ENCODE measurements around the gene RNU4-1. TPM values are rescaled to one million over a fixed set of nuclear protein-coding genes. Genes with fewer than 3 reads are reported as not detected.
A peak's percentile ranks its signal among the peaks of the same experiment; 100 is the strongest.
"Not testable (repeated sequence)": the region's sequence is repeated elsewhere in the genome, so short reads cannot be mapped to it uniquely, and the experiment has no call there.

RNU4-1 gene
- total RNA-seq, 1 experiment from 2014 or later, result 2,323 TPM

GRCh38 chr12:120254809-120255208 is 38.2 kb downstream of the RNU4-1 start:
- TF ChIP-seq CTCF (IDR thresholded peaks at IDR 0.05 in 2 of 3, conservative IDR thresholded peaks at IDR 0.05 in 1 of 3; ENCODE audit: borderline replicate concordance in 1 of 3, insufficient read depth in 1 of 3, low read depth in 2 of 3, low read length in 2 of 3), result peak in 1 of 3 experiments; percentile 25; a peak in 1 of 6 replicates
- no peak for TF ChIP-seq MAX (IDR thresholded peaks at IDR 0.05)
- TF ChIP-seq EZH2phosphoT487 (IDR thresholded peaks at IDR 0.05; ENCODE audit: borderline replicate concordance), result no peak
- no peak for TF ChIP-seq ZBTB33 (IDR thresholded peaks at IDR 0.05; ENCODE audit: extremely low read depth, insufficient replicate concordance, low read length)
- no peak for TF ChIP-seq POLR2AphosphoS5 (IDR thresholded peaks at IDR 0.05; ENCODE audit: low read depth, low read length)
- TF ChIP-seq FOSL1 (IDR thresholded peaks at IDR 0.05; ENCODE audit: low read depth), result no peak
- POLR2A ChIA-PET, result interaction anchor here (1.0 to 1.9 kb wide), 4 partner anchors 8 to 37 kb away, joined by 4 to 7 read pairs (median 4); partner anchors contain the start of gene RNU4-2
- intact Hi-C loops (cut with micrococcal nuclease), result no loop called here
- Histone ChIP-seq H2AFZ (ENCODE audit: low read depth, low read length, poor library complexity, severe bottlenecking) (no peak overlapping the region), H4K20me1 (ENCODE audit: insufficient read depth) (peaks cover 9% of the 10 kb centered on the region; the same call in 1 of the 2 replicates), H3K27ac (ENCODE audit: low read depth, low read length) (no peak overlapping the region), H3K27me3 (ENCODE audit: insufficient read depth, low read length) (no peaks in the 10 kb centered on the region), H3K4me3 (replicated peaks in 1 of 2; ENCODE audit: low read depth in 1 of 2, low read length in 2 of 2) (no peak overlapping the region), H3K9me2 (ENCODE audit: insufficient read depth) (no peaks in the 10 kb centered on the region), H3K36me3 (ENCODE audit: control insufficient read depth in 1 of 2, insufficient read depth in 2 of 2, low read length in 2 of 2) (peaks cover 3 to 14% of the 10 kb centered on the region in 2 experiments; a peak in 2 of 4 replicates), H3K4me2 (ENCODE audit: low read length) (no peak overlapping the region), H3K79me2 (ENCODE audit: insufficient read depth, low read length) (peaks cover 100% of the 10 kb centered on the region), H3K4me1 (ENCODE audit: control insufficient read depth in 1 of 2, insufficient read depth in 2 of 2, low read length in 2 of 2) (peaks cover 37 to 69% of the 10 kb centered on the region in 2 experiments), H3K9me3 (ENCODE audit: control insufficient read depth in 1 of 2, insufficient read depth in 1 of 2, low read depth in 1 of 2, low read length in 2 of 2) (no peaks in the 10 kb centered on the region), H3K9ac (ENCODE audit: low read length) (no peak overlapping the region)
- RAD21 ChIA-PET (ENCODE audit: low non-redundant PET in 1 of 2, low total read pairs in 2 of 2, uncharacterized antibody in 2 of 2, unreplicated experiment in 2 of 2), result interaction anchor here in 1 of 2 experiments (0.6 kb wide), 1 partner anchor 24 kb away, joined by 4 read pairs; no protein-coding TSS in a partner anchor
- DNase-seq (ENCODE audit: low read depth, low spot score) (no peak), ATAC-seq (no peak)
- no TSS peak for BruUV-seq (replicated peaks)
- CTCF ChIA-PET, result interaction anchor here (1.1 to 1.8 kb wide), 3 partner anchors 10 to 27 kb away, joined by 5 to 10 read pairs (median 6); no protein-coding TSS in a partner anchor

- ATAC-seq; H3K27me3 ChIP-seq (ENCODE audit: insufficient read depth, low read length); H4K20me1 ChIP-seq (ENCODE audit: insufficient read depth); BruUV-seq (replicated peaks); H3K9me3 ChIP-seq (ENCODE audit: control insufficient read depth in 1 of 2, insufficient read depth in 1 of 2, low read depth in 1 of 2, low read length in 2 of 2); H3K4me3 ChIP-seq (replicated peaks in 1 of 2; ENCODE audit: low read depth in 1 of 2, low read length in 2 of 2); H2AFZ ChIP-seq (ENCODE audit: low read depth, low read length, poor library complexity, severe bottlenecking); RAD21 ChIA-PET (ENCODE audit: low non-redundant PET in 1 of 2, low total read pairs in 2 of 2, uncharacterized antibody in 2 of 2, unreplicated experiment in 2 of 2); H3K9me2 ChIP-seq (ENCODE audit: insufficient read depth); DNase-seq (ENCODE audit: low read depth, low spot score); H3K27ac ChIP-seq (ENCODE audit: low read depth, low read length); H3K9ac ChIP-seq (ENCODE audit: low read length); intact Hi-C loops (cut with micrococcal nuclease); H3K4me2 ChIP-seq (ENCODE audit: low read length): not testable (repeated sequence)
- CTCF ChIA-PET, result interaction anchor here (1.1 kb wide), 1 partner anchor 25 kb away, joined by 3 read pairs; no protein-coding TSS in a partner anchor
- Histone ChIP-seq H3K79me2 (ENCODE audit: insufficient read depth, low read length) (peaks cover 100% of the 10 kb centered on the region), H3K36me3 (ENCODE audit: control insufficient read depth in 1 of 2, insufficient read depth in 2 of 2, low read length in 2 of 2) (peaks cover 3 to 14% of the 10 kb centered on the region in 2 experiments; a peak in 2 of 4 replicates), H3K4me1 (ENCODE audit: control insufficient read depth in 1 of 2, insufficient read depth in 2 of 2, low read length in 2 of 2) (peaks cover 48 to 73% of the 10 kb centered on the region in 2 experiments)
- POLR2A ChIA-PET, result interaction anchor here (1.2 to 1.6 kb wide), 2 partner anchors 18 to 22 kb away, joined by 3 read pairs; no protein-coding TSS in a partner anchor
These were observed 39.7 kb downstream of the RNU4-1 start for GRCh38 chr12:120253313-120253712.
